CD14-positive monocyte (primary cell): Measurements from ENCODE around the gene SCN4A. TPM values are rescaled to one million over a fixed set of nuclear protein-coding genes. Genes with fewer than 3 reads are reported as not detected.

Experiments
- DNase-seq, 3 donors: peaks; one replicate each; pipeline ENCODE4 v3.0.0-alpha.2; 2011 to 2022
- H2AFZ ChIP-seq: 2 replicates; pipeline ENCODE4 v1.6.0; 2012; ENCODE audit warnings: mild to moderate bottlenecking, low read depth, low read length, inconsistent platforms; ENCODE audit not compliant: insufficient read depth, poor library complexity, severe bottlenecking
- H3K27ac ChIP-seq, 2 donors: 1 replicate in 1 of 2; 2 replicates in 1 of 2; pipeline ENCODE4 v1.5.1; 2012 to 2013; ENCODE audit warnings: low read length in 2 of 2, control low read depth in 1 of 2, inconsistent platforms in 1 of 2, low read depth in 1 of 2, mild to moderate bottlenecking in 1 of 2
- H3K27me3 ChIP-seq, 2 donors: one replicate each; pipeline versions ENCODE4 v1.6.0 to v1.6.1; 2011 to 2013; ENCODE audit warnings: low read length in 2 of 2; ENCODE audit not compliant: control insufficient read depth in 2 of 2, insufficient read depth in 2 of 2
- H3K36me3 ChIP-seq, 2 donors: replicated peaks in 1 of 2; 1 replicate in 1 of 2; 2 replicates in 1 of 2; pipeline versions ENCODE4 v1.5.1 to v1.6.1; 2012 to 2013; ENCODE audit warnings: low read length in 2 of 2, control low read depth in 1 of 2, inconsistent platforms in 1 of 2, mild to moderate bottlenecking in 1 of 2; ENCODE audit not compliant: insufficient read depth in 2 of 2, control insufficient read depth in 1 of 2
- H3K4me1 ChIP-seq, 2 donors: 1 replicate in 1 of 2; 2 replicates in 1 of 2; pipeline versions ENCODE4 v1.5.1 to v1.6.1; 2012 to 2013; ENCODE audit warnings: low read length in 2 of 2, control low read depth in 1 of 2, inconsistent platforms in 1 of 2, mild to moderate bottlenecking in 1 of 2, moderate library complexity in 1 of 2; ENCODE audit not compliant: insufficient read depth in 2 of 2, control insufficient read depth in 1 of 2
- H3K4me2 ChIP-seq: replicated peaks from 2 replicates; pipeline ENCODE3; 2012; ENCODE audit warnings: low read length, moderate library complexity, mild to moderate bottlenecking; ENCODE audit not compliant: poor library complexity, severe bottlenecking; ENCODE audit errors: extremely low read depth
- H3K4me3 ChIP-seq, 3 experiments: fragments of 200-600 bp in 1 of 3; sonication (generic) in 1 of 3; replicated peaks in 1 of 3; 1 replicate in 2 of 3; 2 replicates in 1 of 3; pipeline ENCODE4 v1.5.1; 2011 to 2013; ENCODE audit warnings: low read length in 3 of 3, mild to moderate bottlenecking in 3 of 3, control low read depth in 2 of 3, low read depth in 2 of 3, inconsistent platforms in 1 of 3, moderate library complexity in 1 of 3
- H3K79me2 ChIP-seq: 2 replicates; pipeline ENCODE4 v1.6.0; 2012; ENCODE audit warnings: mild to moderate bottlenecking, control low read depth, inconsistent platforms, low read length, moderate library complexity; ENCODE audit not compliant: insufficient read depth
- H3K9ac ChIP-seq: 2 replicates; pipeline ENCODE4 v1.6.0; 2017; ENCODE audit warnings: low read length, mild to moderate bottlenecking; ENCODE audit not compliant: insufficient read depth, poor library complexity, severe bottlenecking
- H3K9me3 ChIP-seq, 2 donors: replicated peaks in 1 of 2; 1 replicate in 1 of 2; 2 replicates in 1 of 2; pipeline versions ENCODE4 v1.5.1 to v1.6.1; 2012 to 2013; ENCODE audit warnings: low read length in 2 of 2, control low read depth in 1 of 2; ENCODE audit not compliant: control insufficient read depth in 1 of 2, insufficient read depth in 1 of 2
- H4K20me1 ChIP-seq: 2 replicates; pipeline ENCODE4 v1.6.0; 2012; ENCODE audit warnings: mild to moderate bottlenecking, low read length, control low read depth, moderate library complexity; ENCODE audit not compliant: insufficient read depth
- H3K27ac Mint-ChIP-seq, 7 donors: one replicate each; pipeline ENCODE4 v1.8.0; 2020; ENCODE audit warnings: mild to moderate bottlenecking in 7 of 7, mixed read lengths in 7 of 7, moderate library complexity in 6 of 7, inconsistent platforms in 2 of 7
- H3K27me3 Mint-ChIP-seq, 3 donors: one replicate each; pipeline ENCODE4 v1.8.0; 2021 to 2022; ENCODE audit warnings: low read depth in 3 of 3, mild to moderate bottlenecking in 3 of 3, mixed read lengths in 3 of 3, moderate library complexity in 3 of 3, inconsistent platforms in 1 of 3
- H3K36me3 Mint-ChIP-seq, 2 donors: one replicate each; pipeline ENCODE4 v1.8.0; 2020; ENCODE audit warnings: mixed read lengths in 2 of 2, inconsistent platforms in 1 of 2, mild to moderate bottlenecking in 1 of 2
- H3K4me1 Mint-ChIP-seq: one replicate; pipeline ENCODE4 v1.8.0; 2020; ENCODE audit warnings: mild to moderate bottlenecking, mixed read lengths
- H3K4me3 Mint-ChIP-seq, 2 donors: one replicate each; pipeline ENCODE4 v1.8.0; 2020; ENCODE audit warnings: mild to moderate bottlenecking in 2 of 2, mixed read lengths in 2 of 2, moderate library complexity in 1 of 2
- H3K9me3 Mint-ChIP-seq, 7 donors: one replicate each; pipeline ENCODE4 v1.8.0; 2020 to 2022; ENCODE audit warnings: mixed read lengths in 7 of 7, mild to moderate bottlenecking in 6 of 7, moderate library complexity in 6 of 7, inconsistent platforms in 2 of 7
- WGBS: methylation state at CpG from one replicate; pipeline ENCODE4 v1.1.5; 2013; ENCODE audit warnings: missing lambda C conversion rate; ENCODE audit not compliant: insufficient coverage; 5-methylcytosine and 5-hydroxymethylcytosine counted together
- intact Hi-C, 2 donors: fragments of 100-400 bp; cut with micrococcal nuclease; formaldehyde crosslinking; loops; one replicate each; pipeline versions ENCODE4 v1.15.0 to v1.15.1; 2023
- polyA plus RNA-seq, 3 donors: library from polyadenylated mRNA; depleted of rRNA in 1 of 3; unstranded in 2 of 3; stranded (reverse) in 1 of 3; fragments of 300-500 nt in 2 of 3; fragments of >200 nt in 1 of 3; fragmentation: Illumina TruSeq in 2 of 3; gene quantifications; 1 replicate in 2 of 3; 2 replicates in 1 of 3; pipeline ENCODE4 v1.2.3, GENCODE V29; 2012 to 2021
- TF ChIP-seq, protein P1 (sequence below): fragments of 200-600 bp; IDR thresholded peaks from one replicate; pipeline ENCODE4 v1.8.0; 2022; ENCODE audit warnings: antibody characterized with exemption, mild to moderate bottlenecking

The SCN4A gene
- polyA plus RNA-seq, 3 donors, result not detected

DNA sequence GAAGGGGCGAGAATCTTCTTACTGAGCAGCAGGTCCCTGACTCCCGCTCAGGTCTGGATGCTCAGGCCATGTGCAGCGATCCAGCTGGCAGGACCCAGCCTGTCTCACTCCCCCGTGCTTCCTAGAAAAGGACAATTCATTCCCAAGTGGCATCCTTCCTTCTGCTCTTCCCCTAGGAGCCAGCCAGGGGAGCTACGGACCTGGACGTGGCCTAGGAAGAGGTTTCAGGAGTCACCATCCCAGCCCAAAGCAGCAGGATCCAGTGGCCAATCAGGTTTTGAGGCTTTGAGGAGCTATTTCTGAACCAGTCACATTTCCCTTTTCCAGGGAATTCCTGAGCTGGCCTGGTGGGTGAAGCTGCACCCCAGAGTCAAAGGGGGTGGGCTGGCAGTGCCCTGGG is 32.8 kb downstream of the SCN4A start:
- TF ChIP-seq, protein P1, sequence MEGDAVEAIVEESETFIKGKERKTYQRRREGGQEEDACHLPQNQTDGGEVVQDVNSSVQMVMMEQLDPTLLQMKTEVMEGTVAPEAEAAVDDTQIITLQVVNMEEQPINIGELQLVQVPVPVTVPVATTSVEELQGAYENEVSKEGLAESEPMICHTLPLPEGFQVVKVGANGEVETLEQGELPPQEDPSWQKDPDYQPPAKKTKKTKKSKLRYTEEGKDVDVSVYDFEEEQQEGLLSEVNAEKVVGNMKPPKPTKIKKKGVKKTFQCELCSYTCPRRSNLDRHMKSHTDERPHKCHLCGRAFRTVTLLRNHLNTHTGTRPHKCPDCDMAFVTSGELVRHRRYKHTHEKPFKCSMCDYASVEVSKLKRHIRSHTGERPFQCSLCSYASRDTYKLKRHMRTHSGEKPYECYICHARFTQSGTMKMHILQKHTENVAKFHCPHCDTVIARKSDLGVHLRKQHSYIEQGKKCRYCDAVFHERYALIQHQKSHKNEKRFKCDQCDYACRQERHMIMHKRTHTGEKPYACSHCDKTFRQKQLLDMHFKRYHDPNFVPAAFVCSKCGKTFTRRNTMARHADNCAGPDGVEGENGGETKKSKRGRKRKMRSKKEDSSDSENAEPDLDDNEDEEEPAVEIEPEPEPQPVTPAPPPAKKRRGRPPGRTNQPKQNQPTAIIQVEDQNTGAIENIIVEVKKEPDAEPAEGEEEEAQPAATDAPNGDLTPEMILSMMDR, result no peak
- Mint-ChIP-seq H3K27me3 (peaks cover 2 to 5% (median 3%) of the 10 kb centered on the region in 3 donors), H3K9me3 (peaks cover 0 to 1% (median 0%) of the 10 kb centered on the region in 7 donors), H3K4me1 (peaks cover 8% of the 10 kb centered on the region), H3K27ac (no peak overlapping the region), H3K4me3 (no peak overlapping the region), H3K36me3 (no peaks in the 10 kb centered on the region)
- Histone ChIP-seq H4K20me1 (no peaks in the 10 kb centered on the region), H3K27ac (no peak overlapping the region), H3K27me3 (no peaks in the 10 kb centered on the region), H3K79me2 (no peaks in the 10 kb centered on the region), H3K36me3 (no peaks in the 10 kb centered on the region), H3K9me3 (no peaks in the 10 kb centered on the region), H3K4me2 (no peak overlapping the region), H2AFZ (no peak overlapping the region), H3K4me3 (no peak overlapping the region), H3K4me1 (peaks cover 2 to 6% of the 10 kb centered on the region in 2 donors), H3K9ac (no peak overlapping the region)
- WGBS, result 84% methylated on average over 5 of the region's 6 CpGs
- intact Hi-C loops, result no loop called here
- no peak for DNase-seq

DNA sequence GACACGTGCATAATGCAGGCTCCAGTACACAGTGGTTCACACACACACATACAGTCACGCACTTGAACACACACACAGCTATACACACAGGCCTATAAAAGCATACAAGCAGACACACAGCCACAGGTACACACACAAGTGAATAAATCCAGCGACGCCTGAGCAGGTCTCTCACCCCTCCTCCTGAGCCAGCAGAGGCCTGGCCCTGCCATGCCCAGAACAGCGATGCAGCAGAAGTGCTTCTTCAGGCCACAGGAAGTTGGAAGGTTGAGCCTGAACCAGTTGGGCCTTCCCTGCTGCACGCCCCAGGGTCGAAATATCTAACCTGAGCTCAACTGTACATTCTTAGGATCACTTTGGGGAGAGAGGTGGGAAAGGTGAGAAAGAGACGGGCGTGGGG is 33.3 kb downstream of the SCN4A start:
- peaks cover 7 to 10% of the 10 kb centered on the region in 2 donors for H3K4me1 ChIP-seq
- Mint-ChIP-seq H3K27me3 (peaks cover 2 to 5% (median 4%) of the 10 kb centered on the region in 3 donors), H3K36me3 (no peaks in the 10 kb centered on the region), H3K27ac (peak overlapping the region in 2 of 7 donors; percentile 12 to 58), H3K4me1 (peaks cover 11% of the 10 kb centered on the region), H3K9me3 (peaks cover 0 to 1% (median 0%) of the 10 kb centered on the region in 7 donors), H3K4me3 (no peak overlapping the region)
- intact Hi-C loops, result no loop called here
- no peaks in the 10 kb centered on the region for H3K9me3 ChIP-seq
- no peaks in the 10 kb centered on the region for H3K27me3 ChIP-seq
- no peaks in the 10 kb centered on the region for H3K79me2 ChIP-seq
- WGBS, result 88% methylated on average over 8 of the region's 9 CpGs
- no peak for DNase-seq
- H2AFZ ChIP-seq, result no peak overlapping the region
- H4K20me1 ChIP-seq, result no peaks in the 10 kb centered on the region
- H3K4me3 ChIP-seq, result no peak overlapping the region
- no peak overlapping the region for H3K4me2 ChIP-seq
- no peak overlapping the region for H3K9ac ChIP-seq
- no peak overlapping the region for H3K27ac ChIP-seq
- TF ChIP-seq, protein P1, result no peak
- H3K36me3 ChIP-seq, result no peaks in the 10 kb centered on the region
